Activated naive CD8-positive, alpha-beta T cell treated with anti-CD3 and anti-CD28 coated beads for 36 hours (primary cell): ENCODE measurements around the gene ZNF580. TPM values are rescaled to one million over a fixed set of nuclear protein-coding genes. Genes with fewer than 3 reads are reported as not detected.

Experiments
- DNase-seq: peaks from one replicate; pipeline ENCODE4 v3.0.0; 2021
- H3K27ac Mint-ChIP-seq: one replicate; pipeline ENCODE4 v1.8.0; 2022; ENCODE audit warnings: mild to moderate bottlenecking, moderate library complexity, mixed read lengths
- H3K27me3 Mint-ChIP-seq: one replicate; pipeline ENCODE4 v1.8.0; 2022; ENCODE audit warnings: mild to moderate bottlenecking, mixed read lengths
- H3K36me3 Mint-ChIP-seq: one replicate; pipeline ENCODE4 v1.8.0; 2021; ENCODE audit warnings: mild to moderate bottlenecking, mixed read lengths
- H3K4me1 Mint-ChIP-seq: one replicate; pipeline ENCODE4 v1.8.0; 2021; ENCODE audit warnings: mixed read lengths
- H3K4me3 Mint-ChIP-seq: one replicate; pipeline ENCODE4 v1.8.0; 2022; ENCODE audit warnings: mild to moderate bottlenecking, moderate library complexity, mixed read lengths
- H3K9me3 Mint-ChIP-seq: one replicate; pipeline ENCODE4 v1.8.0; 2022; ENCODE audit warnings: mixed read lengths
- total RNA-seq, 2 experiments: library from RNA; stranded (reverse); gene quantifications; one replicate each; pipeline ENCODE4 v1.2.3, GENCODE V29; 2021

ZNF580 gene
- total RNA-seq, 2 experiments from 2014 or later, result 29.6 to 30.6 TPM

DNA sequence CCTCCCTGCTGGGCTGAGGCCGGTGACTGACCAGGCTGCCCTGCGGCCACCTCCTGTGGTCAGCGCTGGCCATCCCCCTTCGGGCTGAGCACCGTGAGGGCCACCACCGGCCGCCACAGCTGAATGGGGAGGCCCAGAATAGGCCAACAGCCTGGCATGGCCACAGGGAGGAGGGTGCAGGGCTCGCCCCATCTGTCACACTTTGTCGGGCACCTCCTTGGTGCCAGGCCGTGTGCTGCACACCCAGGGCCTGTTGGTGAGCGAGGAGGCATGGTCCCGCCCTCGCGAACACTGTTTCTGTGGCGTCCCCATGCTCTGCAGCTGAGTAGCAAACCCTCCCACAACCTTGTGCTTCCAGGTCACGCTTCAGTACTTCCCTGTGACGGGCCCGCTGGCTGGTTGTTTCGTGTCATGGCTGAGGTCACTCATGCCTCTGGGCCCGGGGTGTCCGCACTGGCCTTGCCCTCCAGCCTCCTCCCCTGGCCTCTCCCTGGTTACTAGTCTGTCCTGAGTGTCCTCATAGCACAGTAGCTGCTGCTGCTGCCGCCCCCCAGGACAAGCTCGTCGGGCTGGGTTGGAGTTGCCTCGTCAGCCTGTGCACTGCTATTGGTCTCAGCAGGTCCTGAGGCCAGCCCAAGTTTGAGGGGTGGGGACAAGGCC lies 49.4 kb downstream of the ZNF580 start:
- Mint-ChIP-seq H3K27me3 (no peaks in the 10 kb centered on the region), H3K27ac (no peak overlapping the region), H3K9me3 (no peaks in the 10 kb centered on the region), H3K36me3 (peaks cover 7% of the 10 kb centered on the region), H3K4me1 (peaks cover 2% of the 10 kb centered on the region), H3K4me3 (no peak overlapping the region)
- no peak for DNase-seq

DNA sequence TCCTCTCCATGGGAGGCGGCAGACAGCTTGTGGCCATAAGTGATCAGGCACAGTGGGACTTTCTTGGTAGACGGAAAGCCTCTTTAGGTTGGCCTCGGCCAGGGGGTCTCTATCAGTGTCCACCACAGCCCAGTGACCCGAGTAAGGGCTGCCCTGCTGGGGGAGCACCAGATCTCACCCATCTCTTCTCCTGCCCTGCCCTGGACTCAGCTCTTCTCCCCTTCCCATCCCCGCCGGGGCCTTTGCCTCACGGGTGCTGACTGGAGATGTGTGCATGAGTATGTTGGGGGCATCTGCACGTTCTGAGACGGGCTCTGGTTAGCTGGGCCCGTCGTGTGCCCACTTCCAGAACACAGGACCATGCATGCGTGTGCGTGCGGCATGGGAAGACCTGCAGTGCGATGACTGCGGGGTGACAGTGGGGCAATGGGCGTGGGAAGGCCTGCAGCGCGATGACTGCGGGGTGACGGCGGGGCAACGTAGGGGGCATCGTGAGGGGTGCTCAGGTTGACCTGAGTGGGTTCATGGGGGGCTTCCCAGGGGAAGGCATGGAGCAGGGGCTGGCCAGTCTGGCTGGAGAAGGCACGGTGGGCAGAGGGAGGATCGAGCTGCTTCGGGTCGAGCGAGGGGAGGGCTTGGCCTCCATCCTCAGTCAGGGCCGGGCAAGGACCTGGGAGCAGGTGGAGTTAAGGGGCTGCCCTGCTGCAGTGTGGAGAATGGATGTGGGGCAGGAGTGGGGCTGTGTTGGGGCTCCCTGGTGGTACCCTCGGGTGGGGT lies 50.2 kb downstream of the ZNF580 start:
- H3K4me1 Mint-ChIP-seq, result peaks cover 2% of the 10 kb centered on the region
- DNase-seq, result no peak
- no peaks in the 10 kb centered on the region for H3K27me3 Mint-ChIP-seq
- H3K9me3 Mint-ChIP-seq, result no peaks in the 10 kb centered on the region
- H3K36me3 Mint-ChIP-seq, result peaks cover 7% of the 10 kb centered on the region
- no peak overlapping the region for H3K27ac Mint-ChIP-seq
- H3K4me3 Mint-ChIP-seq, result no peak overlapping the region

DNA sequence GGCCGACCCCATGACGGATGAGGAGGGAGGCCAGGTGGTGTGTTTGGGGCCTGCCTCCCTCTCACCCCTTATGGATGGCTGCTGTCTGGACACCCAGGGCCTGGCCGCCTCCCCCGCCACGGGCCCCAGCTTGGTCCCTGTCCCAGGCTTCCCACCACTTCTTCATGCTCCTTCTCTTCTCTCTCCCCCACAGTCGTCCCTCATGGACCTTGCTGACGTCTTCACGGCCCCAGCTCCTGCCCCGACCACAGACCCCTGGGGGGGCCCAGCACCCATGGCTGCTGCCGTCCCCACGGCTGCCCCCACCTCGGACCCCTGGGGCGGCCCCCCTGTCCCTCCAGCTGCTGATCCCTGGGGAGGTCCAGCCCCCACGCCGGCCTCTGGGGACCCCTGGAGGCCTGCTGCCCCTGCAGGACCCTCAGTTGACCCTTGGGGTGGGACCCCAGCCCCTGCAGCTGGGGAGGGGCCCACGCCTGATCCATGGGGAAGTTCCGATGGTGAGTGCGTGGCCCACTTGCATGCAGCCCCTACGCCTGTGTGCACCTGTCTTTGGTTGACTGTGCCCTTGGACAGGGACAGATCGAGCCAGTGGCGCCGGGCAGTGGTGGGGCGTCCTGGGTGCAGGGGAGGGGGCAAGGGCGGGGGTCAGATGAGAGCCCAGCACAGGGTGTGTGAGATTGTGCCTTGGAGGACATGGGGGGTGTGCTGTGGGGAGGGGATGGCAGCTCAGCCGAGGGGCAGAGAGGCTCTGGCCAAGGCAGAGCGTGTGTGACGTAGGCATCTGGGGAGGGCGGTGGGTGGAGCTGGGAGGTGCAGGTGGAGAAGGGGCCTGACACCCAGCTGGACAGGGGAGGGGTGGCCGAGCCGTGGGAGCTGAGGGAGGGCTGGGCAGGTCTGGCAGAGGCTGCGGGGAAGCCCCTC lies 51.0 kb downstream of the ZNF580 start:
- H3K4me1 Mint-ChIP-seq, result peaks cover 2% of the 10 kb centered on the region
- no peak for DNase-seq
- H3K4me3 Mint-ChIP-seq, result no peak overlapping the region

DNA sequence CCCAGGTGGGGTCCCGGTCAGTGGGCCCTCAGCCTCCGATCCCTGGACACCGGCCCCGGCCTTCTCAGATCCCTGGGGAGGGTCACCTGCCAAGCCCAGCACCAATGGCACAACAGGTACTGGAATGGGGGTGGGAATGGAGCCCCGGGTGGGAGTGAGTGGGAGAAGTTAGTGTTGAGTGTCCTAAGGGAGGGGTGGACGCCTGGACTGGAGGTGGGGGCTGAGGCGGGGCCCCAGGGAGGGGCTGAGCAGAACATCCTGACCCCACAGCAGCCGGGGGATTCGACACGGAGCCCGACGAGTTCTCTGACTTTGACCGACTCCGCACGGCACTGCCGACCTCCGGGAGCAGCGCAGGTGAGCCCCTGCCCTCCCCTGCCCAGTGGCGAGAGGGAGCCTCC lies 51.9 kb downstream of the ZNF580 start:
- DNase-seq, result no peak
- H3K36me3 Mint-ChIP-seq, result peaks cover 7% of the 10 kb centered on the region
- H3K27ac Mint-ChIP-seq, result no peak overlapping the region
- no peaks in the 10 kb centered on the region for H3K27me3 Mint-ChIP-seq
- no peaks in the 10 kb centered on the region for H3K4me1 Mint-ChIP-seq
- H3K9me3 Mint-ChIP-seq, result no peaks in the 10 kb centered on the region
- no peak overlapping the region for H3K4me3 Mint-ChIP-seq

More for the DNA sequence above, 51.0 kb downstream of the ZNF580 start:
- peaks cover 7% of the 10 kb centered on the region for H3K36me3 Mint-ChIP-seq
- H3K9me3 Mint-ChIP-seq, result no peaks in the 10 kb centered on the region
- no peaks in the 10 kb centered on the region for H3K27me3 Mint-ChIP-seq
- no peak overlapping the region for H3K27ac Mint-ChIP-seq

Other genes with a start within 250 kb of the ZNF580 start
- 100 to 1,000 TPM; 323 to 325 TPM for gene UBE2S, start 233.2 kb upstream of the ZNF580 start, total RNA-seq
- not detected for gene SHISA7, start 197.7 kb upstream of the ZNF580 start, total RNA-seq
- 10 to 100 TPM; 35.7 to 37.5 TPM for gene ISOC2, start 179.4 kb upstream of the ZNF580 start, total RNA-seq
- gene C19orf85, start 176.3 kb upstream of the ZNF580 start, total RNA-seq, result not detected
- gene ZNF628, start 164.4 kb upstream of the ZNF580 start, total RNA-seq, result 10 to 100 TPM in 1 of 2 experiments, 1 to 10 TPM in 1; 8.8 to 10.3 TPM
- 10 to 100 TPM; 24.8 to 24.9 TPM for gene NAT14, start 155.8 kb upstream of the ZNF580 start, total RNA-seq
- 1 to 10 TPM in 1 of 2 experiments, under 1 TPM in 1; 0.46 to 1.4 TPM for gene SSC5D, start 152.6 kb upstream of the ZNF580 start, total RNA-seq
- gene SBK2, start 103.9 kb upstream of the ZNF580 start, total RNA-seq, result not detected
- not detected for gene SBK3, start 95.5 kb upstream of the ZNF580 start, total RNA-seq
- gene ZNF579, start 60.2 kb upstream of the ZNF580 start, total RNA-seq, result 1 to 10 TPM; 5.5 to 6.1 TPM
- gene FIZ1, start 41.5 kb upstream of the ZNF580 start, total RNA-seq, result 10 to 100 TPM; 19.8 to 20.7 TPM
- 10 to 100 TPM; 10.8 to 11.5 TPM for gene ZNF524, start 40.7 kb upstream of the ZNF580 start, total RNA-seq
- 10 to 100 TPM; 10.5 to 10.7 TPM for gene ZNF865, start 35.4 kb upstream of the ZNF580 start, total RNA-seq
- gene ZNF784, start 16.4 kb upstream of the ZNF580 start, total RNA-seq, result 1 to 10 TPM; 3.7 to 3.9 TPM
- 10 to 100 TPM; 39.9 to 42.3 TPM for gene ZNF581, start 2.6 kb downstream of the ZNF580 start, total RNA-seq
- gene CCDC106, start 7.2 kb downstream of the ZNF580 start, total RNA-seq, result 10 to 100 TPM; 10.9 to 12.0 TPM
- gene U2AF2, start 14.0 kb downstream of the ZNF580 start, total RNA-seq, result 100 to 1,000 TPM; 341 to 345 TPM
- 10 to 100 TPM; 37.1 to 39.5 TPM for gene EPN1, start 34.2 kb downstream of the ZNF580 start, total RNA-seq
- not detected for gene NLRP9, start 97.4 kb downstream of the ZNF580 start, total RNA-seq
- gene RFPL4A, start 118.1 kb downstream of the ZNF580 start, total RNA-seq, result not detected
- gene RFPL4AL1, start 128.1 kb downstream of the ZNF580 start, total RNA-seq, result not detected
- gene NLRP11, start 191.0 kb downstream of the ZNF580 start, total RNA-seq, result under 1 TPM; 0.19 to 0.24 TPM
- gene NLRP4, start 195.5 kb downstream of the ZNF580 start, total RNA-seq, result not detected